HCT116 (cell line): ENCODE measurements around the gene PKD2L1. TPM values are rescaled to one million over a fixed set of nuclear protein-coding genes. Genes with fewer than 3 reads are reported as not detected.

ENCODE experiments used
- ATAC-seq: fragments of 200-7000 bp; cut with Tn5 transposase; 2 replicates; pipeline ENCODE4 v1.9.1; 2020; ENCODE audit warnings: mild to moderate bottlenecking, moderate library complexity
- BruUV-seq: library from RNA; stranded (reverse); fragments of 400-500 nt; replicated peaks from 2 replicates; lab custom pipeline; 2021; lab: Mats Ljungman, UMichigan
- CTCF ChIA-PET: fragments of 300-600 bp; sonication (Branson Sonifier 250); formaldehyde crosslinking; loops from one replicate; lab custom pipeline; 2021; ENCODE audit warnings: antibody characterized with exemption; lab: Charles Lee
- POLR2A ChIA-PET: fragments of 300-600, 350-600 bp; sonication (Branson Sonifier 250); formaldehyde crosslinking; loops from one replicate; lab custom pipeline; 2021; ENCODE audit warnings: antibody characterized with exemption; lab: Charles Lee
- RAD21 ChIA-PET, 2 experiments: fragments of 300-600 bp; sonication (Branson Sonifier 250); formaldehyde crosslinking; loops; one replicate each; lab custom pipeline; 2023; ENCODE audit warnings: low total read pairs in 2 of 2; ENCODE audit not compliant: uncharacterized antibody in 2 of 2, unreplicated experiment in 2 of 2, low non-redundant PET in 1 of 2; lab: Charles Lee
- DNase-seq: peaks from one replicate; pipeline ENCODE4 v3.0.0-alpha.2; 2010; ENCODE audit warnings: low read depth, low spot score
- H2AFZ ChIP-seq: fragments of 200-600 bp; shearing (Covaris generic), sonication (generic); 2 replicates; pipeline ENCODE4 v1.6.1; 2017; ENCODE audit warnings: low read depth, mixed run types, mixed read lengths, antibody characterized with exemption, low read length; ENCODE audit not compliant: poor library complexity, severe bottlenecking
- H3K27ac ChIP-seq: 2 replicates; pipeline ENCODE4 v1.5.1; 2012; ENCODE audit warnings: low read depth, low read length
- H3K27me3 ChIP-seq: fragments of 200-600 bp; sonication (generic); 2 replicates; pipeline ENCODE4 v1.6.1; 2016; ENCODE audit warnings: mixed run types, low read length, mixed read lengths; ENCODE audit not compliant: insufficient read depth
- H3K36me3 ChIP-seq, 2 experiments: fragments of 200-500 bp in 1 of 2; fragments of 200-600 bp in 1 of 2; sonication (Bioruptor generic) in 1 of 2; sonication (generic) in 1 of 2; 2 replicates each; pipeline versions ENCODE4 v1.5.1 to v1.6.1; 2014 to 2016; ENCODE audit warnings: low read length in 2 of 2, inconsistent platforms in 1 of 2, mixed read lengths in 1 of 2, mixed run types in 1 of 2; ENCODE audit not compliant: insufficient read depth in 2 of 2, control insufficient read depth in 1 of 2
- H3K4me1 ChIP-seq, 2 experiments: fragments of 200-600 bp in 1 of 2; sonication (generic) in 1 of 2; 2 replicates each; pipeline versions ENCODE4 v1.5.1 to v1.6.1; 2012 to 2017; ENCODE audit warnings: low read length in 2 of 2, inconsistent platforms in 1 of 2, mild to moderate bottlenecking in 1 of 2, mixed read lengths in 1 of 2, mixed run types in 1 of 2, moderate library complexity in 1 of 2; ENCODE audit not compliant: insufficient read depth in 2 of 2, control insufficient read depth in 1 of 2
- H3K4me2 ChIP-seq: fragments of 200-600 bp; sonication (generic); 2 replicates; pipeline ENCODE4 v1.6.1; 2017; ENCODE audit warnings: mixed run types, low read length, mixed read lengths
- H3K4me3 ChIP-seq, 2 experiments: fragments of 200-600 bp in 1 of 2; sonication (generic) in 1 of 2; replicated peaks in 1 of 2; 2 replicates each; pipeline ENCODE4 v1.5.1; 2011 to 2016; ENCODE audit warnings: low read length in 2 of 2, control low read depth in 1 of 2, low read depth in 1 of 2, mild to moderate bottlenecking in 1 of 2, mixed read lengths in 1 of 2, mixed run types in 1 of 2
- H3K79me2 ChIP-seq: fragments of 200-600 bp; sonication (generic); 2 replicates; pipeline ENCODE4 v1.6.1; 2017; ENCODE audit warnings: mild to moderate bottlenecking, mixed run types, low read length, moderate library complexity, mixed read lengths; ENCODE audit not compliant: insufficient read depth
- H3K9ac ChIP-seq: fragments of 200-600 bp; sonication (generic); 2 replicates; pipeline ENCODE4 v1.6.1; 2016; ENCODE audit warnings: low read length, mixed read lengths
- H3K9me2 ChIP-seq: fragments of 200-600 bp; sonication (generic), shearing (Covaris generic); 2 replicates; pipeline ENCODE4 v1.6.1; 2017; ENCODE audit warnings: mixed run types, mild to moderate bottlenecking, moderate library complexity; ENCODE audit not compliant: insufficient read depth
- H3K9me3 ChIP-seq, 2 experiments: fragments of 200-500 bp in 1 of 2; fragments of 200-600 bp in 1 of 2; sonication (Bioruptor generic) in 1 of 2; sonication (generic) in 1 of 2; 2 replicates each; pipeline ENCODE4 v1.6.1; 2014 to 2017; ENCODE audit warnings: low read length in 2 of 2, mixed read lengths in 2 of 2, inconsistent platforms in 1 of 2, low read depth in 1 of 2, mild to moderate bottlenecking in 1 of 2, mixed run types in 1 of 2, moderate library complexity in 1 of 2; ENCODE audit not compliant: control insufficient read depth in 1 of 2, insufficient read depth in 1 of 2
- H4K20me1 ChIP-seq: fragments of 200-600 bp; sonication (generic), shearing (Covaris generic); 2 replicates; pipeline ENCODE4 v1.6.1; 2017; ENCODE audit warnings: mixed run types, mild to moderate bottlenecking, moderate library complexity; ENCODE audit not compliant: insufficient read depth
- CBX3 ChIP-seq: IDR thresholded peaks from 2 replicates; pipeline ENCODE4 v1.6.1; 2012; ENCODE audit warnings: low read depth
- CEBPB ChIP-seq: IDR thresholded peaks from 2 replicates; pipeline ENCODE4 v1.6.1; 2012; ENCODE audit warnings: low read depth
- EGR1 ChIP-seq: IDR thresholded peaks from 2 replicates; pipeline ENCODE4 v1.6.1; 2012; ENCODE audit warnings: low read depth
- EZH2 ChIP-seq: fragments of 200-600 bp; sonication (generic); IDR thresholded peaks from 2 replicates; pipeline ENCODE4 v1.6.1; 2017; ENCODE audit warnings: antibody characterized with exemption, mixed run types
- EZH2phosphoT487 ChIP-seq: fragments of 200-600 bp; IDR thresholded peaks from 2 replicates; pipeline ENCODE4 v1.6.1; 2018; ENCODE audit warnings: antibody characterized with exemption, borderline replicate concordance
- FOSL1 ChIP-seq: IDR thresholded peaks from 2 replicates; pipeline ENCODE4 v1.6.1; 2012; ENCODE audit warnings: low read depth
- POLR2A ChIP-seq: IDR thresholded peaks from 2 replicates; pipeline ENCODE4 v1.7.0; 2011; ENCODE audit warnings: borderline replicate concordance; ENCODE audit not compliant: insufficient read depth, insufficient read length; ENCODE audit errors: extremely low read depth
- SIN3A ChIP-seq: IDR thresholded peaks from 2 replicates; pipeline ENCODE4 v1.6.1; 2012; ENCODE audit warnings: low read depth
- SP1 ChIP-seq: IDR thresholded peaks from 2 replicates; pipeline ENCODE4 v1.6.1; 2012; ENCODE audit warnings: low read depth
- SRF ChIP-seq: IDR thresholded peaks from 2 replicates; pipeline ENCODE4 v1.6.1; 2012; ENCODE audit warnings: low read depth
- YY1 ChIP-seq: IDR thresholded peaks from 2 replicates; pipeline ENCODE4 v1.6.1; 2011; ENCODE audit warnings: low read length, low read depth, moderate library complexity, mild to moderate bottlenecking; ENCODE audit not compliant: insufficient replicate concordance; ENCODE audit errors: extremely low read depth
- ZFX ChIP-seq: fragments of 450-650 bp; IDR thresholded peaks from 2 replicates; pipeline ENCODE4 v1.6.1; 2017
- intact Hi-C: fragments of 100-400 bp; cut with micrococcal nuclease; formaldehyde crosslinking; loops from 2 replicates; pipeline ENCODE4 v1.10.0; 2022
- total RNA-seq: library from RNA; stranded (reverse); gene quantifications from one replicate; pipeline ENCODE4 v1.2.1, GENCODE V29; 2021; ENCODE audit not compliant: unreplicated experiment
- TF ChIP-seq, protein P1 (sequence below): IDR thresholded peaks from 2 replicates; pipeline ENCODE4 v1.6.1; 2011; ENCODE audit warnings: mild to moderate bottlenecking, low read length, moderate library complexity; ENCODE audit not compliant: insufficient replicate concordance; ENCODE audit errors: extremely low read depth
- TF ChIP-seq, protein P2 (sequence below): IDR thresholded peaks from 2 replicates; pipeline ENCODE4 v1.6.1; 2012
- TF ChIP-seq, protein P3 (sequence below), 3 experiments: fragments of 200-600 bp in 1 of 3; sonication (generic) in 1 of 3; IDR thresholded peaks in 2 of 3; conservative IDR thresholded peaks in 1 of 3; 2 replicates each; pipeline ENCODE4 v1.5.1; 2012 to 2017; ENCODE audit warnings: low read depth in 2 of 3, low read length in 2 of 3, antibody characterized with exemption in 1 of 3, borderline replicate concordance in 1 of 3, control low read depth in 1 of 3, mild to moderate bottlenecking in 1 of 3, mixed read lengths in 1 of 3, mixed run types in 1 of 3, moderate library complexity in 1 of 3; ENCODE audit not compliant: insufficient read depth in 1 of 3
- TF ChIP-seq, protein P4 (sequence below): IDR thresholded peaks from 2 replicates; pipeline ENCODE4 v1.6.1; 2012

PKD2L1 gene
- total RNA-seq, 1 experiment from 2014 or later: 0.17 TPM

DNA sequence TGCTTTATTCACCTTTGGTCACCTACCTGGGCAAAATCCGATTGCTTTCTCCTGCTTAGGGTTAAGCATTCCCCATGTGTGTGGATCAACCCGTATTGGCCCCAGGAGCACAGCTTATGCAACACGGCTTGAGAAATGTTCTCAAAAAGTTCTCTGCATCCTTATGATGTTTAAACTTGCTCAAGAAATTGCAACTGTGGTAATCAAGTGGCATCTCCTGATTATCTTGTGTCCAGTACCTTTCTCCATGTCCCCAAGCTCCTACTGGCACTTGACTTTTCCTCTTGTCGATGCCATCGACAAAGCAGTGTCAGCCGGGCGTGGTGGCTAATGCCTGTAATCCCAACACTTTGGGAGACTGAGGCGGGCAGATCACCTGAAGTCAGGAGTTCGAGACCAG is 4.7 kb upstream of the PKD2L1 start (continued):
- TF ChIP-seq, protein P1, sequence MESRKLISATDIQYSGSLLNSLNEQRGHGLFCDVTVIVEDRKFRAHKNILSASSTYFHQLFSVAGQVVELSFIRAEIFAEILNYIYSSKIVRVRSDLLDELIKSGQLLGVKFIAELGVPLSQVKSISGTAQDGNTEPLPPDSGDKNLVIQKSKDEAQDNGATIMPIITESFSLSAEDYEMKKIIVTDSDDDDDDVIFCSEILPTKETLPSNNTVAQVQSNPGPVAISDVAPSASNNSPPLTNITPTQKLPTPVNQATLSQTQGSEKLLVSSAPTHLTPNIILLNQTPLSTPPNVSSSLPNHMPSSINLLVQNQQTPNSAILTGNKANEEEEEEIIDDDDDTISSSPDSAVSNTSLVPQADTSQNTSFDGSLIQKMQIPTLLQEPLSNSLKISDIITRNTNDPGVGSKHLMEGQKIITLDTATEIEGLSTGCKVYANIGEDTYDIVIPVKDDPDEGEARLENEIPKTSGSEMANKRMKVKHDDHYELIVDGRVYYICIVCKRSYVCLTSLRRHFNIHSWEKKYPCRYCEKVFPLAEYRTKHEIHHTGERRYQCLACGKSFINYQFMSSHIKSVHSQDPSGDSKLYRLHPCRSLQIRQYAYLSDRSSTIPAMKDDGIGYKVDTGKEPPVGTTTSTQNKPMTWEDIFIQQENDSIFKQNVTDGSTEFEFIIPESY: no peak
- TF ChIP-seq EZH2 (no peak), SRF (no peak), ZFX (no peak), EZH2phosphoT487 (no peak)
- TF ChIP-seq, protein P2, sequence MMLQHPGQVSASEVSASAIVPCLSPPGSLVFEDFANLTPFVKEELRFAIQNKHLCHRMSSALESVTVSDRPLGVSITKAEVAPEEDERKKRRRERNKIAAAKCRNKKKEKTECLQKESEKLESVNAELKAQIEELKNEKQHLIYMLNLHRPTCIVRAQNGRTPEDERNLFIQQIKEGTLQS: no peak

DNA sequence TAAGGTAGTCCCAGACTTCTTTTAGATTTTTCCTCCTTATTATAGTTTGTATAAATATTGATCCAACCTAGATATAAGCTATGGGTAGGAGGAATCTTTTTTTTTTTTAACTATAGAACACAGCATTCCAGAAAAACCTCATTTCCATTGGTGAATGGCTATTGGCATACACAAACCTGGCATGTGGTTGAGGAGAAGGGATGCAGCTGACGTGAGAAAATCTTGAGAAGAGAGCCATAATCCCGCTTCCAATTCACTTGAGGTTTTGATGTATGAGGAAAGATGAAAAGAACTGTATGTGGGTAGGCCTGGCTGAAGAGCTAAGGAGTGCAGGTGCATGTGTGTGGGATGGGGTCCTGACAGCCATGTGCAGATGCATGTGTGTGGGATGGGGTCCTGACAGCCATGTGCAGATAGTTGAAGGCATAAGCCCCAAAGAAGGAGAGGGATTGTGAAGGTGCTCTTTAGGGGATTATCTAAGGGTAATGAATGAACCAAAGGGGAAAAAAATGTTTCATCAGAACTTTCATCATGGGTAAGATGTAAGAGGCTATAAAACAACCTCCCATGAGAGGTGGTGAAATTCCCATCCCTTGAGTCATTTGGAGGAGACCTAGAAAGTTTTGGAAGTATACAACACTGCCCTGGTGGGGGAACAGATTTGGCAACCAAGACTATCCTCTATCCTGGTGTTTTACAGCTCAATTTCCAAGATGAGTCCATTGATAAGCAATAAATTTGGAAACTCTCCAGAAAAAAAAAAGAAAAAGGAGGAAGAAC is 3.8 kb upstream of the PKD2L1 start:
- TF ChIP-seq EGR1 (no peak), EZH2phosphoT487 (no peak), CEBPB (no peak), EZH2 (no peak), SIN3A (no peak), CBX3 (no peak), YY1 (no peak), POLR2A (no peak), SP1 (no peak), FOSL1 (no peak)
- TF ChIP-seq, protein P3, sequence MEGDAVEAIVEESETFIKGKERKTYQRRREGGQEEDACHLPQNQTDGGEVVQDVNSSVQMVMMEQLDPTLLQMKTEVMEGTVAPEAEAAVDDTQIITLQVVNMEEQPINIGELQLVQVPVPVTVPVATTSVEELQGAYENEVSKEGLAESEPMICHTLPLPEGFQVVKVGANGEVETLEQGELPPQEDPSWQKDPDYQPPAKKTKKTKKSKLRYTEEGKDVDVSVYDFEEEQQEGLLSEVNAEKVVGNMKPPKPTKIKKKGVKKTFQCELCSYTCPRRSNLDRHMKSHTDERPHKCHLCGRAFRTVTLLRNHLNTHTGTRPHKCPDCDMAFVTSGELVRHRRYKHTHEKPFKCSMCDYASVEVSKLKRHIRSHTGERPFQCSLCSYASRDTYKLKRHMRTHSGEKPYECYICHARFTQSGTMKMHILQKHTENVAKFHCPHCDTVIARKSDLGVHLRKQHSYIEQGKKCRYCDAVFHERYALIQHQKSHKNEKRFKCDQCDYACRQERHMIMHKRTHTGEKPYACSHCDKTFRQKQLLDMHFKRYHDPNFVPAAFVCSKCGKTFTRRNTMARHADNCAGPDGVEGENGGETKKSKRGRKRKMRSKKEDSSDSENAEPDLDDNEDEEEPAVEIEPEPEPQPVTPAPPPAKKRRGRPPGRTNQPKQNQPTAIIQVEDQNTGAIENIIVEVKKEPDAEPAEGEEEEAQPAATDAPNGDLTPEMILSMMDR (IDR thresholded peaks at IDR 0.05 in 2 of 3, conservative IDR thresholded peaks at IDR 0.05 in 1 of 3; ENCODE audit: borderline replicate concordance in 1 of 3, insufficient read depth in 1 of 3, low read depth in 2 of 3, low read length in 2 of 3): no peak
- TF ChIP-seq, protein P4, sequence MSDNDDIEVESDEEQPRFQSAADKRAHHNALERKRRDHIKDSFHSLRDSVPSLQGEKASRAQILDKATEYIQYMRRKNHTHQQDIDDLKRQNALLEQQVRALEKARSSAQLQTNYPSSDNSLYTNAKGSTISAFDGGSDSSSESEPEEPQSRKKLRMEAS: no peak
- TF ChIP-seq, protein P1: no peak
- H2AFZ ChIP-seq: no peak overlapping the region
- H3K36me3 ChIP-seq: no peaks in the 10 kb centered on the region
- H3K4me2 ChIP-seq: no peak overlapping the region
- no peaks in the 10 kb centered on the region for H3K4me1 ChIP-seq
- no peak overlapping the region for H3K4me3 ChIP-seq
- no TSS peak for BruUV-seq
- DNase-seq: no peak
- no peak overlapping the region for H3K27ac ChIP-seq
- H3K79me2 ChIP-seq: no peaks in the 10 kb centered on the region
- H3K9me2 ChIP-seq: no peaks in the 10 kb centered on the region
- peaks cover 32% of the 10 kb centered on the region; the same call in 1 of the 2 replicates for H3K27me3 ChIP-seq
- ChIA-PET POLR2A (no interaction called here), RAD21 (no interaction called here), CTCF (interaction anchor here (1.0 to 1.6 kb wide), 3 partner anchors 9 to 185 kb away, joined by 3 read pairs; partner anchors contain the start of gene SCD)
- no peak for ATAC-seq
- no peak overlapping the region for H3K9ac ChIP-seq
- intact Hi-C loops: no loop called here
- no peaks in the 10 kb centered on the region for H4K20me1 ChIP-seq
- H3K9me3 ChIP-seq: no peaks in the 10 kb centered on the region
